ENCODE results near the gene CCBE1.

DNA sequence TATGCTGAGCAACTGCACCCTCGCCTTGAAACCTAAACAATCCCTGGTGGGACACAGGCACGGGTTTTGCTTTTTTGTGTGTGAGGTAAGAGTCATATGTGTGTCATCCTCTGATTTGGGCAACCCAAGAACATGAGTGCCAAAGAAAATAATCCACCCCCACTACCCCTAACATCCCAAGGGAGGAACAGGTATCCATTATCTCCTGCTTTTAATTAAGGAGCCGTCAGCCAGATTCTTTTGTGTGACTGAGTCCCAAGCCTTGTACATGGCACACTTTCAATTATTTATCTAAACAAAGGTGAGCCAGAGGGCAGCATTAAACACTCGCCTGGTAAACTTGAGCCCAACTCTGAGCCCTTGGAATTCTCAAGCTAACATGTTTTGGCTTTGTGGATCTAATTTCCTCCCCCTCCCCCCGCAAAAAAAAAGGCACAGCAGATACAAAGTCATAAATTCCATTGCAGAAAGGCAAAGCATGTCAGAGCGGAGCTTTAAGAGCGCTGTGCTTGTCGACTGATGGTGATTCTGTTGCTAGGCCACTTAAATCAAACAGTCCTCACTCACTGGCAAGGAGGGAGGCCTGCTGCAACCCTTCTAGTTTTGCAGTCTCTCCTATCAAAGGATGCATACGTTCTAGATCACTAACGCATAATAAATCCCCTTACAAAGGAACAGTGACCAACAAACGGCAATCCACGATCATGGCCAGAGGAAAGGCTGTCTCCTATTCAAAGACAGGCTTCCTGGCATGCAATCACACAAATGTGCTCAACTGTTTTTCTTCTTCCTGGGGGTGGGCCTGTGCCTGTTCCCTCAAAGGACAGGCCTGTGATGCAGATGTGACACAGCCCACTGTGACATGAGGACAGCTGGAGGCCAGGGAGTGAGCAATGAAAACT is 194.7 kb downstream of the CCBE1 start:
- no peak for TF ChIP-seq GATA3 (IDR thresholded peaks at IDR 0.05; ENCODE audit: low read depth, low read length)
- no peak for TF ChIP-seq GATA2 (IDR thresholded peaks at IDR 0.05; ENCODE audit: low read depth, low read length)
